ENCODE measurements around the gene LILRA5.
A peak's percentile ranks its signal among the peaks of the same experiment; 100 is the strongest.
"Not testable (repeated sequence)": the region's sequence is repeated elsewhere in the genome, so short reads cannot be mapped to it uniquely, and the experiment has no call there.

The LILRA5 gene

DNA sequence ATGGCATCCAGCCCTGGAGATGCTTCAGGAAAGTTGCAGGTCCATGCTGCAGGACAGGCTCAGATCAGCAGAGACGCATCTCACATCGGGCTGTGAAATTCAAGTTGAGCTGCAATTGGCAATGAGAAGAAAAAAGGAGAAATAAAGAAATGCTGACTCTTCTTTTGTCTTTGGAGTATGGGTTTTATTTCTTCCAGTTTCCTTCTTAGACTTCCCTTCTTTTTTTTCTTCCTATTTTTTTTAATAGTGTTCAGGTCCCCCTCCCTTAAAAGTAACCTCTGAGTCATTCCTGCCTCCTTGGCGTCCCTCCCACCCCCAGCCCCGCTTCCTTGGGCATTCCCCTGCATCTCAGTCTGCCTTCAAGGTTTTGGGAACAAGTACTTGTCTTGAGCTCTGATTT, 41.4 kb downstream of the LILRA5 start:
- not testable (repeated sequence) for H3K79me1 ChIP-seq (ENCODE audit: low read length); H3K23ac ChIP-seq (ENCODE audit: low read length); H4K8ac ChIP-seq (ENCODE audit: low read depth, low read length); H3K27ac ChIP-seq (ENCODE audit: low read depth, low read length); H3K36me3 ChIP-seq (ENCODE audit: control insufficient read depth in 1 of 2, insufficient read depth in 2 of 2, low read length in 2 of 2); H3K9me3 ChIP-seq (ENCODE audit: insufficient read depth, low read depth, low read length); H3K4ac ChIP-seq (ENCODE audit: low read depth, low read length); H3K79me2 ChIP-seq (ENCODE audit: control insufficient read depth, insufficient read depth, low read length, poor library complexity); H3K4me2 ChIP-seq (ENCODE audit: low read length); H3K4me1 ChIP-seq (ENCODE audit: control insufficient read depth in 1 of 2, insufficient read depth in 2 of 2, low read length in 2 of 2); H2AK5ac ChIP-seq (ENCODE audit: low read length); H3K4me3 ChIP-seq (ENCODE audit: low read depth, low read length); H2BK120ac ChIP-seq (ENCODE audit: insufficient read depth, low read length, poor library complexity); H4K91ac ChIP-seq (ENCODE audit: low read depth, low read length); H2BK5ac ChIP-seq (ENCODE audit: low read depth, low read length, poor library complexity); H3K27me3 ChIP-seq (ENCODE audit: insufficient read depth, low read length); H3K14ac ChIP-seq (ENCODE audit: low read length); H3K18ac ChIP-seq (ENCODE audit: low read length); H3K9ac ChIP-seq (ENCODE audit: low read length); H2BK12ac ChIP-seq (ENCODE audit: low read length); H2AFZ ChIP-seq (ENCODE audit: insufficient read depth, low read length, poor library complexity); H4K12ac ChIP-seq (ENCODE audit: low read depth, low read length)
- WGBS (ENCODE audit: extremely low coverage, insufficient coverage, insufficient read length), result no CpG with 5 or more reads among the region's 4 CpGs
- DNase-seq, result peak in 1 of 2 donors; percentile 12

DNA sequence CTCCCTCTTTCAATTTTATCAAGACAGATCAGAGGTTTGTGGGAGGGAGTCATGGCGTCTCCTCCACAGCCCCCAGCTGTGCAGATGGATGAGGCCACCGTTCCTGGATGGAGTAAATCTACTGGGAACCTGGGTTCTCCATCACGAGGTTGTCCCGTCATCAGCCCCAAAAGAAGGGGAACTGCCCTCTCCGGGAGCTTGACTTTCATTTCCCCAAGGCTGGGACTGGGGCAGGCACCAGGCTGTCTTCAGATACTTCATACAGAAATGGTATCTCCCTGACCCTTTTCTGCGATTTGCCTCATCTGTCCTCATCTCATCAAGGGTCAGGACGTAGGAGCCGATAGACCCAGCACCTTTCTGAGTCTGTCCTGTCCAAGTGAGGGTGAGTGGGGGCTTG, 41.9 kb downstream of the LILRA5 start:
- no peak overlapping the region for H2BK120ac ChIP-seq (ENCODE audit: insufficient read depth, low read length, poor library complexity)
- H2BK12ac ChIP-seq (ENCODE audit: low read length), result no peak overlapping the region
- no peak overlapping the region for H3K9ac ChIP-seq (ENCODE audit: low read length)
- no peak overlapping the region for H3K18ac ChIP-seq (ENCODE audit: low read length)
- no peak overlapping the region for H2BK5ac ChIP-seq (ENCODE audit: low read depth, low read length, poor library complexity)
- no peaks in the 10 kb centered on the region for H3K79me2 ChIP-seq (ENCODE audit: control insufficient read depth, insufficient read depth, low read length, poor library complexity)
- no peak overlapping the region for H3K23ac ChIP-seq (ENCODE audit: low read length)
- no peak overlapping the region for H3K4ac ChIP-seq (ENCODE audit: low read depth, low read length)
- H3K27me3 ChIP-seq (ENCODE audit: insufficient read depth, low read length), result no peaks in the 10 kb centered on the region
- no peak overlapping the region for H2AK5ac ChIP-seq (ENCODE audit: low read length)
- whole genome bisulfite sequencing (ENCODE audit: extremely low coverage, insufficient coverage, insufficient read length), result no CpG with 5 or more reads among the region's 8 CpGs
- H2AFZ ChIP-seq (ENCODE audit: insufficient read depth, low read length, poor library complexity), result no peak overlapping the region
- no peak overlapping the region for H4K91ac ChIP-seq (ENCODE audit: low read depth, low read length)
- H3K4me2 ChIP-seq (ENCODE audit: low read length), result no peak overlapping the region
- H3K14ac ChIP-seq (ENCODE audit: low read length), result no peak overlapping the region
- no peak overlapping the region for H3K4me3 ChIP-seq (ENCODE audit: low read depth, low read length)
- H3K36me3 ChIP-seq (ENCODE audit: control insufficient read depth in 1 of 2, insufficient read depth in 2 of 2, low read length in 2 of 2), result no peaks in the 10 kb centered on the region
- H3K4me1 ChIP-seq (ENCODE audit: control insufficient read depth in 1 of 2, insufficient read depth in 2 of 2, low read length in 2 of 2), result no peaks in the 10 kb centered on the region
- no peaks in the 10 kb centered on the region for H3K79me1 ChIP-seq (ENCODE audit: low read length)
- H4K12ac ChIP-seq (ENCODE audit: low read depth, low read length), result no peak overlapping the region
- no peak overlapping the region for H3K27ac ChIP-seq (ENCODE audit: low read depth, low read length)
- no peak overlapping the region for H4K8ac ChIP-seq (ENCODE audit: low read depth, low read length)
- DNase-seq, result peak; percentile 26 to 32
- no peaks in the 10 kb centered on the region for H3K9me3 ChIP-seq (ENCODE audit: insufficient read depth, low read depth, low read length)

DNA sequence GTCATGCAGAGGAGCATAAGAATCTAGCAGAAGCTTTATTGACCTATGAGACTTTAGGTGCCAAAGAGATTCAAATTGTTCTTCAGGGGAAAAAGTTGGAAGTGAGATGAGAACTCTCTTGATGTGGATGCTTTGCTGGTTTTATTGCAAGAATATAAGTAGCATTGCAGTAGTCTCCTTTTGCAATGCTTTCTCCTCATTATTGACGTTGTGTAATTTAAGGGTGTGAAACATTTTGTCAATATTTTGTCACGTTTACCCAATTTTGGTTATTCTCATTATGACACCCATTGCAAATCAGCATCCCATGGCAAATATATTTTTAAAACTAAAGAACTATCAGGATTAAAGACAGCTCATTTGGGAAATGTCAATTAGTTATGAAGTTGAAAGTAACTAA, 44.0 kb downstream of the LILRA5 start:
- no CpG with 5 or more reads among the region's 2 CpGs for WGBS (ENCODE audit: extremely low coverage, insufficient coverage, insufficient read length)
- Histone ChIP-seq H4K91ac (ENCODE audit: low read depth, low read length) (no peak overlapping the region), H3K27me3 (ENCODE audit: insufficient read depth, low read length) (no peaks in the 10 kb centered on the region), H4K8ac (ENCODE audit: low read depth, low read length) (no peak overlapping the region), H3K36me3 (ENCODE audit: control insufficient read depth in 1 of 2, insufficient read depth in 2 of 2, low read length in 2 of 2) (no peaks in the 10 kb centered on the region), H3K9ac (ENCODE audit: low read length) (no peak overlapping the region), H3K4me3 (ENCODE audit: low read depth, low read length) (no peak overlapping the region), H3K4me2 (ENCODE audit: low read length) (no peak overlapping the region), H2AFZ (ENCODE audit: insufficient read depth, low read length, poor library complexity) (no peak overlapping the region), H3K23ac (ENCODE audit: low read length) (no peak overlapping the region), H4K12ac (ENCODE audit: low read depth, low read length) (no peak overlapping the region), H3K4me1 (ENCODE audit: control insufficient read depth in 1 of 2, insufficient read depth in 2 of 2, low read length in 2 of 2) (no peaks in the 10 kb centered on the region), H3K79me2 (ENCODE audit: control insufficient read depth, insufficient read depth, low read length, poor library complexity) (no peaks in the 10 kb centered on the region), H3K14ac (ENCODE audit: low read length) (no peak overlapping the region), H3K18ac (ENCODE audit: low read length) (no peak overlapping the region), H2BK12ac (ENCODE audit: low read length) (no peak overlapping the region), H3K9me3 (ENCODE audit: insufficient read depth, low read depth, low read length) (no peaks in the 10 kb centered on the region), H2AK5ac (ENCODE audit: low read length) (no peak overlapping the region), H3K79me1 (ENCODE audit: low read length) (no peaks in the 10 kb centered on the region), H3K4ac (ENCODE audit: low read depth, low read length) (no peak overlapping the region), H2BK120ac (ENCODE audit: insufficient read depth, low read length, poor library complexity) (no peak overlapping the region), H3K27ac (ENCODE audit: low read depth, low read length) (no peak overlapping the region), H2BK5ac (ENCODE audit: low read depth, low read length, poor library complexity) (no peak overlapping the region)
- no peak for DNase-seq

DNA sequence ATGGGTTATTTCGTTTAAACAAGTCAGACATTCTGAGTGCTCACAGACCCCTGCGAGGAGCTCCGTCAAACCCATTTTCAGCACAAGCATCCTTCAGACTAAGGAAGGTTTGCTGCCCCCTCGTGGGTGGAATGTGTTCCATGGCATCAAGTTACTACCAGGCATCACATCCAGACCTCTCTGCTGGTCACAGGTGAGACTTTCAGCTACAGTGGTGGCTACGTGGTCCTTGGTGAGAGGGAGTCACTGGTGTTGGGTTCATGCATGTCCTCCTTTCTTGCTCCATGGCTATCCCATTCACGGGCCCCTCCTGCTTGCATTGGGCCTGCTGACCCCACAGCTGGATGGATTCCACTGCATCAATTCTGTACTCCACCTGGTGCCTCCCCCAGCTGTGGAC, 46.8 kb downstream of the LILRA5 start:
- no peak overlapping the region for H2AK5ac ChIP-seq (ENCODE audit: low read length)
- H3K79me2 ChIP-seq (ENCODE audit: control insufficient read depth, insufficient read depth, low read length, poor library complexity), result no peaks in the 10 kb centered on the region
- no peaks in the 10 kb centered on the region for H3K79me1 ChIP-seq (ENCODE audit: low read length)
- H3K23ac ChIP-seq (ENCODE audit: low read length), result no peak overlapping the region
- H2AFZ ChIP-seq (ENCODE audit: insufficient read depth, low read length, poor library complexity), result no peak overlapping the region
- no peak overlapping the region for H3K4me2 ChIP-seq (ENCODE audit: low read length)
- H4K8ac ChIP-seq (ENCODE audit: low read depth, low read length), result no peak overlapping the region
- H4K12ac ChIP-seq (ENCODE audit: low read depth, low read length), result no peak overlapping the region
- H4K91ac ChIP-seq (ENCODE audit: low read depth, low read length), result no peak overlapping the region
- H3K4me1 ChIP-seq (ENCODE audit: control insufficient read depth in 1 of 2, insufficient read depth in 2 of 2, low read length in 2 of 2), result no peaks in the 10 kb centered on the region
- H3K9me3 ChIP-seq (ENCODE audit: insufficient read depth, low read depth, low read length), result no peaks in the 10 kb centered on the region
- no peak overlapping the region for H2BK120ac ChIP-seq (ENCODE audit: insufficient read depth, low read length, poor library complexity)
- no peaks in the 10 kb centered on the region for H3K27me3 ChIP-seq (ENCODE audit: insufficient read depth, low read length)
- H3K27ac ChIP-seq (ENCODE audit: low read depth, low read length), result no peak overlapping the region
- H2BK12ac ChIP-seq (ENCODE audit: low read length), result no peak overlapping the region
- H3K18ac ChIP-seq (ENCODE audit: low read length), result no peak overlapping the region
- no peak overlapping the region for H3K9ac ChIP-seq (ENCODE audit: low read length)
- no peak overlapping the region for H3K4ac ChIP-seq (ENCODE audit: low read depth, low read length)
- peak; percentile 56 to 81 for DNase-seq
- no peak overlapping the region for H3K4me3 ChIP-seq (ENCODE audit: low read depth, low read length)
- WGBS (ENCODE audit: extremely low coverage, insufficient coverage, insufficient read length), result no CpG with 5 or more reads among the region's 6 CpGs
- no peak overlapping the region for H3K14ac ChIP-seq (ENCODE audit: low read length)
- H2BK5ac ChIP-seq (ENCODE audit: low read depth, low read length, poor library complexity), result no peak overlapping the region
- no peaks in the 10 kb centered on the region for H3K36me3 ChIP-seq (ENCODE audit: control insufficient read depth in 1 of 2, insufficient read depth in 2 of 2, low read length in 2 of 2)
